VCaP (cell line): Measurements from ENCODE around the gene CENPA.
"Not testable (repeated sequence)": the region's sequence is repeated elsewhere in the genome, so short reads cannot be mapped to it uniquely, and the experiment has no call there.

Source experiments
- H3K27ac ChIP-seq: fragments of 450-650 bp; 2 replicates; pipeline ENCODE4 v1.5.1; 2017
- TF ChIP-seq, protein P1 (sequence below): fragments of 450-650 bp; conservative IDR thresholded peaks from 2 replicates; pipeline ENCODE4 v1.5.1; 2017; ENCODE audit warnings: mild to moderate bottlenecking, moderate library complexity

CENPA gene

GRCh38 chr2:26743852-26744251 lies 42.0 kb upstream of the CENPA start:
- H3K27ac ChIP-seq = no peak overlapping the region
- TF ChIP-seq, protein P1, sequence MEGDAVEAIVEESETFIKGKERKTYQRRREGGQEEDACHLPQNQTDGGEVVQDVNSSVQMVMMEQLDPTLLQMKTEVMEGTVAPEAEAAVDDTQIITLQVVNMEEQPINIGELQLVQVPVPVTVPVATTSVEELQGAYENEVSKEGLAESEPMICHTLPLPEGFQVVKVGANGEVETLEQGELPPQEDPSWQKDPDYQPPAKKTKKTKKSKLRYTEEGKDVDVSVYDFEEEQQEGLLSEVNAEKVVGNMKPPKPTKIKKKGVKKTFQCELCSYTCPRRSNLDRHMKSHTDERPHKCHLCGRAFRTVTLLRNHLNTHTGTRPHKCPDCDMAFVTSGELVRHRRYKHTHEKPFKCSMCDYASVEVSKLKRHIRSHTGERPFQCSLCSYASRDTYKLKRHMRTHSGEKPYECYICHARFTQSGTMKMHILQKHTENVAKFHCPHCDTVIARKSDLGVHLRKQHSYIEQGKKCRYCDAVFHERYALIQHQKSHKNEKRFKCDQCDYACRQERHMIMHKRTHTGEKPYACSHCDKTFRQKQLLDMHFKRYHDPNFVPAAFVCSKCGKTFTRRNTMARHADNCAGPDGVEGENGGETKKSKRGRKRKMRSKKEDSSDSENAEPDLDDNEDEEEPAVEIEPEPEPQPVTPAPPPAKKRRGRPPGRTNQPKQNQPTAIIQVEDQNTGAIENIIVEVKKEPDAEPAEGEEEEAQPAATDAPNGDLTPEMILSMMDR = no peak

DNA sequence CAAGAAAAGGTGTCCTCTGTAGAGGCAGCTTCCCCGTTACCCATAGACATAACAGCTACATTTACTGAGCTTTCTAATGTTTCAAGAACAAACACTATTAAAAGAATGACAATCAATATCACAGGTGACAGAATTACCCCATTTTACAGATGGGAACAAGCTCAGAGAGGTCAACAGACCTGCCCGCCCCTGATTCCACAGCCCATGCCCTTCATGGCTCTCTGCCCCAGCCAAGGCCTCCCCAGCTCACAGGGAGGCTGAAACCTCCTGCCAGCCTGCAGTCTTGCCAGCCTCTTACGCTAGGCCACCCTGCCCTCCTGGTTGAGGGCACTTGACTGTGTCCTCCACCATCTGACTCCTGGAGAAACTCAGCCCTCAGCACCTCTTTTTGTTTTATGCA lies 40.9 kb upstream of the CENPA start:
- TF ChIP-seq, protein P1 = no peak
- H3K27ac ChIP-seq = no peak overlapping the region

DNA sequence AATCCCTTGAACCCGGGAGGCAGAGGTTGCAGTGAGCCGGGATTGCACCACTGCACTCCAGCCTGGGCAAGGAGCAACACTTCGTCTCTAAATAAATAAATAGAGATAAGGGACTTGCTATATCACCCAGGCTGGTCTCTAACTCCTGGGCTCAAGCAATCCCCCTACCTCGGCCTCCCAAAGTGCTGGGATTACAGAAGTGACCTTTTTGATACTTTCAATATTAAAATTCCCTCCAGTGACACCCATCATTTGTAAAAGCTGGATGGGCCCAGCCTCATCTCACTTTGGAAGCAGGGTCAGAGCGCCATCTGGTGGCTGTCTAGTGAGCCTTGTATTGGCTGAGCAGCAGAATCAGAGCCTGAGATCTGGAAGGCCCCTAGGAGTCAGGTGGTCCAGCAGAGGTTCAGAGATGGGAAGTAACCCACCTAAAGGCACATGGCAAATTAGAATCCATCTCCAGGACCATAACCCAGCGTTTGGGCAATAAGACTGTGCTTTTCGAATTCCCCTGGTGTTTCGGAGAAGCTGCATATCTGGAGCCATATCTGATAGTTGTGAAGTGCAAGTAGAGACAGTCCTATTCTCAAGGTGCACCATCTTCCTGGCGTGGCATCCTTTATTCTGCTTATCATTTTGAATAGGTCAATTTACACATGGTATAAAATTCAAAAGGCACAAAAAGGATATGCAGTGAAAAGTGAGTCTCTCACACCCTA lies 40.1 kb upstream of the CENPA start:
- H3K27ac ChIP-seq = no peak overlapping the region
- TF ChIP-seq, protein P1 = peak; percentile 96

GRCh38 chr2:26746934-26747333 lies 38.9 kb upstream of the CENPA start:
- TF ChIP-seq, protein P1 = no peak
- H3K27ac ChIP-seq = 0 out of 2 replicates have a peak overlapping the region, but pooled peaks have one; percentile 1

DNA sequence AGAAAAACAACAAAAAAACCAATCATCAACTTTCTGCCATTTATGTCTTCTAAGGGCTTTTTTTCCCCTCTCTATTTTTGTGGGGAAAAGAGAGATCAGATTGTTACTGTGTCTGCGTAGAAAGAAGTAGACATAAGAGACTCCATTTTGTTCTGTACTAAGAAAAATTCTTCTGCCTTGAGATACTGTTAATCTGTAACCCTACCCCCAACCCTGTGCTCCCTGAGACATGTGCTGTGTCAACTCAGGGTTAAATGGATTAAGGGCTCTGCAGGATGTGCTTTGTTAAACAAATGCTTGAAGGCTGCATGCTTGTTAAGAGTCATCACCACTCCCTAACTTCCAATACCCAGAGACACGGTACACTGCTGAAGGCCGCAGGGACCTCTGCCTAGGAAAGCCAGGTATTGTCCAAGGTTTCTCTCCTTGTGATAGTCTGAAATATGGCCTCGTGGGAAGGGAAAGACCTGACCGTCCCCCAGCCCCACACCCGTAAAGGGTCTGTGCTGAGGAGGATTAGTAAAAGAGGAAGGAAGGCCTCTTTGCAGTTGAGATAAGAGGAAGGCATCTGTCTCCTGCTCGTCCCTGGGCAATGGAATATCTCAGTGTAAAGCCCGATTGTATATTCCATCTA lies 36.0 kb upstream of the CENPA start:
- not testable (repeated sequence) for H3K27ac ChIP-seq

- H3K27ac ChIP-seq = not testable (repeated sequence)
Measured at GRCh38 chr2:26750467-26750866, 35.4 kb upstream of the CENPA start.

DNA sequence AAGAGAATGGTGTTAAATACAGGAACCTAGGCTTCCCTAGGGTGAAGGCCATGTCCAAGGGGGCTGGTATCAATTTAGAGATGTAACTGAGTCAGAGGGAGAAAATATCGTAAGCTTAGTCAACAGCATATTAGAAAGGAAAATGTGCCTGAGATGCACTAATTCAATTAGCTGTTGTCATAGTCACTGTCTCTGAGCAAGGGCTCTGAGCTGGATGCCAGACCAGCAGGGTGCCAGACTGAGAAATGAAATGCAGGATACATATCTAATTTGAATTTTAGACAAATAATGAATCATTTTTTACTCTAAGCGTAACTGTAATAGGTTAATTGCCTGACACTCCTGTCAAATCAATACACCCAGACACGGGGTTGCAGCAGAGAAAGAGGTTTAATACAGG lies 33.2 kb upstream of the CENPA start:
- TF ChIP-seq, protein P1 = no peak
- H3K27ac ChIP-seq = no peak overlapping the region

DNA sequence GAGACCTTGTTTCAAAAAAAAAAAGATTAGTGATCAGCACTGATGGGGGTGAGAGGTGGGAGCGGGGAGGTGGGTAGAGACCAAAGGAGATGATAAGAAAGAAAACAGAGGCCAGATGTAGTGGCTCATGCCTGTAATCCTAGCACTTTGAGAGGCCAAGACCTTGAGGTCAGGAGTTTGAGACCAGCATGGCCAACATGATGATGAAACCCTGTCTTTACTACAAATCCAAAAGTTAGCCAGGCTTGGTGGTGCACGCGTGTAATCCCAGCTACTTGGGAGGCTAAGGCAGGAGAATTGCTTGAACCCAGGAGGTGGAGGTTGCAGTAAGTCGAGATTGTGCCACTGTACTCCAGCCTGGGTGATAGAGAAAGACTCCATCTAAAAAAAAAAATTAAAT lies 31.3 kb upstream of the CENPA start:
- TF ChIP-seq, protein P1 = no peak
- peak overlapping the region; percentile 40; the same call in 1 of the 2 replicates for H3K27ac ChIP-seq
